IMR-90 (cell line): ENCODE results near the gene UBAC1. TPM values are rescaled to one million over a fixed set of nuclear protein-coding genes. Genes with fewer than 3 reads are reported as not detected.

Source experiments
- ATAC-seq: fragments of 200-7000 bp; cut with Tn5 transposase; 2 replicates; pipeline ENCODE4 v1.9.1; 2020; ENCODE audit warnings: low read depth, mild to moderate bottlenecking, moderate library complexity
- BruUV-seq: library from RNA; stranded (reverse); fragments of 400-500 nt; replicated peaks from 2 replicates; lab custom pipeline; 2021; lab: Mats Ljungman, UMichigan
- CTCF ChIA-PET: fragments of 300-600 bp; formaldehyde crosslinking; extraction: SDS; loops from one replicate; lab custom pipeline; 2021; ENCODE audit warnings: antibody characterized with exemption; lab: Yijun Ruan, JAX
- POLR2A ChIA-PET: fragments of 300-600 bp; sonication (Branson Sonifier 250); formaldehyde crosslinking; loops from one replicate; lab custom pipeline; 2022; ENCODE audit warnings: antibody characterized with exemption; ENCODE audit not compliant: unreplicated experiment; lab: Charles Lee
- DNase-seq: peaks from one replicate; pipeline ENCODE4 v3.0.0; 2013
- H2AFZ ChIP-seq: replicated peaks from 2 replicates; pipeline ENCODE3; 2013; ENCODE audit warnings: low read length, mild to moderate bottlenecking; ENCODE audit not compliant: poor library complexity
- H2AK5ac ChIP-seq: 2 replicates; pipeline ENCODE4 v1.6.1; 2013; ENCODE audit warnings: low read depth, low read length, inconsistent platforms
- H2AK9ac ChIP-seq: replicated peaks from 2 replicates; pipeline ENCODE3; 2013; ENCODE audit warnings: mild to moderate bottlenecking, low read depth, low read length, moderate library complexity; ENCODE audit not compliant: poor library complexity
- H2BK120ac ChIP-seq: 2 replicates; pipeline ENCODE4 v1.6.1; 2013; ENCODE audit warnings: low read depth, low read length, inconsistent platforms
- H2BK15ac ChIP-seq: 3 replicates; pipeline ENCODE4 v1.6.1; 2013; ENCODE audit warnings: low read depth, low read length, inconsistent platforms
- H2BK20ac ChIP-seq: 2 replicates; pipeline ENCODE4 v1.6.1; 2013; ENCODE audit warnings: low read depth, mild to moderate bottlenecking, inconsistent platforms, low read length, moderate library complexity
- H2BK5ac ChIP-seq: 2 replicates; pipeline ENCODE4 v1.6.1; 2013; ENCODE audit warnings: mild to moderate bottlenecking, low read depth, low read length, inconsistent platforms; ENCODE audit not compliant: poor library complexity, severe bottlenecking
- H3K14ac ChIP-seq: replicated peaks from 2 replicates; pipeline ENCODE4 v1.6.1; 2013; ENCODE audit warnings: low read depth, low read length, inconsistent platforms
- H3K18ac ChIP-seq: 2 replicates; pipeline ENCODE4 v1.6.1; 2013; ENCODE audit warnings: low read depth, low read length, control low read depth
- H3K23ac ChIP-seq: 2 replicates; pipeline ENCODE4 v1.6.1; 2013; ENCODE audit warnings: low read depth, low read length, inconsistent platforms
- H3K27ac ChIP-seq: 2 replicates; pipeline ENCODE4 v1.5.1; 2013; ENCODE audit warnings: mild to moderate bottlenecking, control low read depth, low read length; ENCODE audit not compliant: insufficient read depth
- H3K27me3 ChIP-seq: 2 replicates; pipeline ENCODE4 v1.6.1; 2013; ENCODE audit warnings: low read length; ENCODE audit not compliant: control insufficient read depth, insufficient read depth
- H3K36me3 ChIP-seq: 2 replicates; pipeline ENCODE4 v1.6.1; 2013; ENCODE audit warnings: low read length, mixed read lengths; ENCODE audit not compliant: control insufficient read depth, insufficient read depth
- H3K4ac ChIP-seq: 2 replicates; pipeline ENCODE4 v1.6.1; 2013; ENCODE audit warnings: low read depth, low read length, inconsistent platforms
- H3K4me1 ChIP-seq: 2 replicates; pipeline ENCODE4 v1.6.1; 2013; ENCODE audit warnings: low read length, mixed read lengths; ENCODE audit not compliant: control insufficient read depth, insufficient read depth
- H3K4me2 ChIP-seq: 2 replicates; pipeline ENCODE4 v1.6.1; 2013; ENCODE audit warnings: low read depth, mild to moderate bottlenecking, control low read depth, low read length, moderate library complexity
- H3K4me3 ChIP-seq: 2 replicates; pipeline ENCODE4 v1.5.1; 2013; ENCODE audit warnings: low read depth, mild to moderate bottlenecking, control low read depth, low read length, moderate library complexity; ENCODE audit not compliant: insufficient read depth
- H3K56ac ChIP-seq: 2 replicates; pipeline ENCODE4 v1.6.1; 2013; ENCODE audit warnings: low read length, inconsistent platforms; ENCODE audit not compliant: insufficient read depth; ENCODE audit errors: extremely low read depth
- H3K79me1 ChIP-seq, 2 experiments: 2 replicates each; pipeline ENCODE4 v1.6.1; 2013; ENCODE audit warnings: low read length in 2 of 2, inconsistent platforms in 1 of 2, low read depth in 1 of 2
- H3K9ac ChIP-seq: 2 replicates; pipeline ENCODE4 v1.6.1; 2013; ENCODE audit warnings: low read depth, low read length, control low read depth
- H3K9me1 ChIP-seq: 2 replicates; pipeline ENCODE4 v1.6.1; 2013; ENCODE audit warnings: low read length, inconsistent platforms; ENCODE audit not compliant: insufficient read depth
- H3K9me3 ChIP-seq: 2 replicates; pipeline ENCODE4 v1.6.1; 2013; ENCODE audit warnings: low read length; ENCODE audit not compliant: control insufficient read depth, insufficient read depth
- H4K20me1 ChIP-seq: 2 replicates; pipeline ENCODE4 v1.6.1; 2013; ENCODE audit warnings: low read length, inconsistent platforms; ENCODE audit not compliant: insufficient read depth
- H4K5ac ChIP-seq: 2 replicates; pipeline ENCODE4 v1.6.1; 2013; ENCODE audit warnings: mild to moderate bottlenecking, low read depth, low read length, control low read depth
- H4K8ac ChIP-seq, 2 experiments: 2 replicates each; pipeline ENCODE4 v1.6.1; 2013; ENCODE audit warnings: low read depth in 2 of 2, low read length in 2 of 2, control low read depth in 1 of 2, inconsistent platforms in 1 of 2
- H4K91ac ChIP-seq: 2 replicates; pipeline ENCODE4 v1.6.1; 2013; ENCODE audit warnings: low read depth, low read length, inconsistent platforms; ENCODE audit not compliant: insufficient read depth
- BHLHE40 ChIP-seq: fragments of 150-350 bp; IDR thresholded peaks from 2 replicates; pipeline ENCODE4 v1.6.1; 2016; ENCODE audit warnings: mild to moderate bottlenecking, low read depth, low read length
- CEBPB ChIP-seq: IDR thresholded peaks from 2 replicates; pipeline ENCODE4 v1.6.1; 2012; ENCODE audit warnings: low read depth, low read length, improper control_type of control experiment
- CHD1 ChIP-seq: IDR thresholded peaks from 2 replicates; pipeline ENCODE4 v1.6.1; 2012; ENCODE audit warnings: low read depth, low read length, improper control_type of control experiment
- ELK1 ChIP-seq: fragments of 150-350 bp; IDR thresholded peaks from 2 replicates; pipeline ENCODE4 v1.6.1; 2016; ENCODE audit warnings: low read depth, mild to moderate bottlenecking, low read length, moderate library complexity, borderline replicate concordance
- FOS ChIP-seq: fragments of 150-350 bp; IDR thresholded peaks from 2 replicates; pipeline ENCODE4 v1.6.1; 2016; ENCODE audit warnings: low read depth, low read length
- MAFK ChIP-seq: IDR thresholded peaks from 2 replicates; pipeline ENCODE4 v1.6.1; 2012; ENCODE audit warnings: low read depth, low read length, improper control_type of control experiment
- MAZ ChIP-seq: IDR thresholded peaks from 2 replicates; pipeline ENCODE4 v1.6.1; 2012; ENCODE audit warnings: low read depth, mild to moderate bottlenecking, low read length, improper control_type of control experiment, moderate library complexity, borderline replicate concordance
- MXI1 ChIP-seq: IDR thresholded peaks from 2 replicates; pipeline ENCODE4 v1.6.1; 2012; ENCODE audit warnings: low read depth, mild to moderate bottlenecking, low read length, moderate library complexity, borderline replicate concordance
- NFE2L2 ChIP-seq: fragments of 150-350 bp; IDR thresholded peaks from 2 replicates; pipeline ENCODE4 v1.6.1; 2016; ENCODE audit warnings: low read depth, mild to moderate bottlenecking, low read length
- POLR2A ChIP-seq: IDR thresholded peaks from 2 replicates; pipeline ENCODE4 v1.6.1; 2012; ENCODE audit warnings: mild to moderate bottlenecking, low read depth, low read length
- RAD21 ChIP-seq: IDR thresholded peaks from 2 replicates; pipeline ENCODE4 v1.6.1; 2012; ENCODE audit warnings: low read length, improper control_type of control experiment
- RFX5 ChIP-seq: IDR thresholded peaks from 2 replicates; pipeline ENCODE4 v1.8.0; 2012; ENCODE audit warnings: low read depth, mild to moderate bottlenecking, low read length, moderate library complexity
- SMC3 ChIP-seq: fragments of 150-350 bp; IDR thresholded peaks from 2 replicates; pipeline ENCODE4 v1.6.1; 2016; ENCODE audit warnings: low read depth, mild to moderate bottlenecking, antibody characterized with exemption, low read length, moderate library complexity
- WGBS, 2 experiments: methylation state at CpG; one replicate each; pipeline versions ENCODE4 v1.1.5 to v1.1.7; 2013; ENCODE audit warnings: missing lambda C conversion rate in 2 of 2; ENCODE audit not compliant: insufficient read length in 1 of 2; ENCODE audit errors: extremely low coverage in 2 of 2; 5-methylcytosine and 5-hydroxymethylcytosine counted together
- dilution Hi-C: fragments of 300-500 bp; cut with HindIII; formaldehyde crosslinking; loops from one replicate; pipeline ENCODE4 v1.14.3; 2018; ENCODE audit warnings: low sequenced_read_pairs; ENCODE audit not compliant: unreplicated experiment
- in situ Hi-C: fragments of 300-500 bp; cut with MboI; formaldehyde crosslinking; loops from 3 replicates; pipeline ENCODE4 v1.14.3; 2019; ENCODE audit warnings: low sequenced_read_pairs, inconsistent platforms, mixed read lengths
- intact Hi-C: fragments of 100-400 bp; cut with micrococcal nuclease; formaldehyde crosslinking; loops from 2 replicates; pipeline ENCODE4 v1.10.0; 2022
- polyA plus RNA-seq, 3 experiments: library from polyadenylated mRNA; depleted of rRNA; stranded (reverse); fragments of >200 nt; gene quantifications; 2 replicates each; pipeline ENCODE4 v1.2.3, GENCODE V29; 2012; ENCODE audit warnings: low replicate concordance in 1 of 3
- total RNA-seq: library from RNA; depleted of rRNA; stranded (reverse); fragments of >200 nt; gene quantifications from 2 replicates; pipeline ENCODE4 v1.2.3, GENCODE V29; 2012
- TF ChIP-seq, protein P1 (sequence below): conservative IDR thresholded peaks from 2 replicates; pipeline ENCODE4 v1.5.1; 2012; ENCODE audit warnings: mild to moderate bottlenecking, low read depth, low read length, improper control_type of control experiment
- TF ChIP-seq, protein P2 (sequence below): fragments of 150-350 bp; IDR thresholded peaks from 2 replicates; pipeline ENCODE4 v1.6.1; 2017; ENCODE audit warnings: mild to moderate bottlenecking, antibody characterized with exemption, low read length, low read depth

UBAC1 gene
- total and polyA plus RNA-seq, 2 of the 4 experiments (the other 2 are of a cell fraction): 25.3 to 33.9 TPM

DNA sequence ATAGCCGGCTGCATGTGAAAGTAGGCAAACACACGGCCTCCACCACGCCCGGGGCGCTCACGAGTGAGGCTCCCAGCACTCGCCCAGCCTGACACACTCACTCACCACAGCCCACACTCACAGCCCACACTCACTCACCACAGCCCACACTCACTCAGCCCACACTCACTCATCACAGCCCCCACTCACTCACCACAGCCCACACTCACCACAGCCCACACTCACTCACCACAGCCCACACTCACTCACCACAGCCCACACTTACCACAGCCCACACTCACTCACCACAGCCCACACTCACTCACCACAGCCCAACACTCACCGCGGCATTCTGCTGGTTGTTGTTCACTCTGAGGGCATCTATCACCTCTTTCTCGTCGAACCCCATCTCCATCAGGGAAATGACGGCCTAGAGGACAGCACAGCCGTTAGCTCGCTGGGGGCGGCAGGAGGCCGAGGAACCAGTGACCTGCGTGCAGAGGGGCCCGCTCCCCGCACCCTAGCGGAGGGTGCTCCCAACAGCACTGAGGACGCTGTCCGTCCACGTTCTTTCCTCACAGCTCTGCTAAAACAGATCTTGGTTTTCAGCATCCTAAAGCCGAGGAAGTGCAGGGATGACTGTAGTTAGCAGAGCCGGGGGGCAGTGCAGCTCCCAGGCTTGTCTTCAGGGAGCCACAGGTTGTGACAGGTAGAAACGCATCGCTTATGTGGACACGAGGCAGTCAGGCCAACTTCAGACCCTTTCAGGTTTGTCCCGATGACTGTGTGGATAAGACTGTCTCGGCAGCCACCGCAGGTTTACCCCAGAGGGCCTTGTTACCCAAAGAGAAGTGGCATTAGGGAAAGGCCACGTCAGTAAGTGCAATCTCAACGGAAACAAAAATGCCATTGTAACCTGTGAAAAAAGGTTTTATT lies 21.6 kb downstream of the UBAC1 start:
- CTCF ChIA-PET: no interaction called here
- BruUV-seq: no TSS peak
- in situ Hi-C loops: loop anchor here (25.0 kb wide), 1 partner anchor 327 kb away; a partner anchor contains a TSS
- Histone ChIP-seq H3K79me1 (peaks cover 5 to 9% of the 10 kb centered on the region in 2 experiments; a peak in 2 of 4 replicates), H3K4me3 (no peak overlapping the region), H2BK15ac (no peak overlapping the region), H4K91ac (no peak overlapping the region), H3K27me3 (no peaks in the 10 kb centered on the region), H3K36me3 (peaks cover 50% of the 10 kb centered on the region), H2BK5ac (no peak overlapping the region), H2AK5ac (no peak overlapping the region), H3K9ac (no peak overlapping the region), H2AFZ (no peak overlapping the region), H2AK9ac (no peak overlapping the region), H3K27ac (no peak overlapping the region), H3K18ac (no peak overlapping the region), H3K9me1 (no peaks in the 10 kb centered on the region; the same call in 1 of the 2 replicates), H3K4me1 (no peaks in the 10 kb centered on the region), H4K8ac (no peak overlapping the region), H3K4me2 (no peak overlapping the region), H3K9me3 (no peaks in the 10 kb centered on the region), H4K5ac (no peak overlapping the region), H4K20me1 (no peaks in the 10 kb centered on the region), H3K23ac (no peak overlapping the region), H3K56ac (no peak overlapping the region), H2BK20ac (no peak overlapping the region), H3K4ac (no peak overlapping the region), H2BK120ac (no peak overlapping the region), H3K14ac (no peak overlapping the region)
- 97% methylated on average over 13 of the region's 33 CpGs; no CpG with 5 or more reads in 1 of the 2 experiments for WGBS, 2 experiments
- dilution Hi-C loops: no loop called here
- POLR2A ChIA-PET: no interaction called here
- DNase-seq: no peak
- intact Hi-C loops: no loop called here
- no peak for ATAC-seq
- TF ChIP-seq MAZ: no peak
- no peak for TF ChIP-seq ELK1
- TF ChIP-seq, protein P1, sequence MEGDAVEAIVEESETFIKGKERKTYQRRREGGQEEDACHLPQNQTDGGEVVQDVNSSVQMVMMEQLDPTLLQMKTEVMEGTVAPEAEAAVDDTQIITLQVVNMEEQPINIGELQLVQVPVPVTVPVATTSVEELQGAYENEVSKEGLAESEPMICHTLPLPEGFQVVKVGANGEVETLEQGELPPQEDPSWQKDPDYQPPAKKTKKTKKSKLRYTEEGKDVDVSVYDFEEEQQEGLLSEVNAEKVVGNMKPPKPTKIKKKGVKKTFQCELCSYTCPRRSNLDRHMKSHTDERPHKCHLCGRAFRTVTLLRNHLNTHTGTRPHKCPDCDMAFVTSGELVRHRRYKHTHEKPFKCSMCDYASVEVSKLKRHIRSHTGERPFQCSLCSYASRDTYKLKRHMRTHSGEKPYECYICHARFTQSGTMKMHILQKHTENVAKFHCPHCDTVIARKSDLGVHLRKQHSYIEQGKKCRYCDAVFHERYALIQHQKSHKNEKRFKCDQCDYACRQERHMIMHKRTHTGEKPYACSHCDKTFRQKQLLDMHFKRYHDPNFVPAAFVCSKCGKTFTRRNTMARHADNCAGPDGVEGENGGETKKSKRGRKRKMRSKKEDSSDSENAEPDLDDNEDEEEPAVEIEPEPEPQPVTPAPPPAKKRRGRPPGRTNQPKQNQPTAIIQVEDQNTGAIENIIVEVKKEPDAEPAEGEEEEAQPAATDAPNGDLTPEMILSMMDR: no peak
- TF ChIP-seq RAD21: no peak
- no peak for TF ChIP-seq CEBPB
- TF ChIP-seq POLR2A: no peak
- TF ChIP-seq NFE2L2: no peak
- TF ChIP-seq MXI1: no peak
- TF ChIP-seq CHD1: no peak
- TF ChIP-seq MAFK: no peak
- no peak for TF ChIP-seq BHLHE40
- no peak for TF ChIP-seq FOS
- no peak for TF ChIP-seq SMC3
- TF ChIP-seq, protein P2, sequence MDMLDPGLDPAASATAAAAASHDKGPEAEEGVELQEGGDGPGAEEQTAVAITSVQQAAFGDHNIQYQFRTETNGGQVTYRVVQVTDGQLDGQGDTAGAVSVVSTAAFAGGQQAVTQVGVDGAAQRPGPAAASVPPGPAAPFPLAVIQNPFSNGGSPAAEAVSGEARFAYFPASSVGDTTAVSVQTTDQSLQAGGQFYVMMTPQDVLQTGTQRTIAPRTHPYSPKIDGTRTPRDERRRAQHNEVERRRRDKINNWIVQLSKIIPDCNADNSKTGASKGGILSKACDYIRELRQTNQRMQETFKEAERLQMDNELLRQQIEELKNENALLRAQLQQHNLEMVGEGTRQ: no peak
- TF ChIP-seq RFX5: no peak
